IPS DF 4.7 (cell line): ENCODE results near the gene FAM187B.
"Not testable (repeated sequence)": the region's sequence is repeated elsewhere in the genome, so short reads cannot be mapped to it uniquely, and the experiment has no call there.

Experiments
- DNase-seq: peaks from one replicate; pipeline ENCODE4 v3.0.0-alpha.2; 2013; ENCODE audit warnings: low spot score; ENCODE audit errors: extremely low read depth

FAM187B gene

DNA sequence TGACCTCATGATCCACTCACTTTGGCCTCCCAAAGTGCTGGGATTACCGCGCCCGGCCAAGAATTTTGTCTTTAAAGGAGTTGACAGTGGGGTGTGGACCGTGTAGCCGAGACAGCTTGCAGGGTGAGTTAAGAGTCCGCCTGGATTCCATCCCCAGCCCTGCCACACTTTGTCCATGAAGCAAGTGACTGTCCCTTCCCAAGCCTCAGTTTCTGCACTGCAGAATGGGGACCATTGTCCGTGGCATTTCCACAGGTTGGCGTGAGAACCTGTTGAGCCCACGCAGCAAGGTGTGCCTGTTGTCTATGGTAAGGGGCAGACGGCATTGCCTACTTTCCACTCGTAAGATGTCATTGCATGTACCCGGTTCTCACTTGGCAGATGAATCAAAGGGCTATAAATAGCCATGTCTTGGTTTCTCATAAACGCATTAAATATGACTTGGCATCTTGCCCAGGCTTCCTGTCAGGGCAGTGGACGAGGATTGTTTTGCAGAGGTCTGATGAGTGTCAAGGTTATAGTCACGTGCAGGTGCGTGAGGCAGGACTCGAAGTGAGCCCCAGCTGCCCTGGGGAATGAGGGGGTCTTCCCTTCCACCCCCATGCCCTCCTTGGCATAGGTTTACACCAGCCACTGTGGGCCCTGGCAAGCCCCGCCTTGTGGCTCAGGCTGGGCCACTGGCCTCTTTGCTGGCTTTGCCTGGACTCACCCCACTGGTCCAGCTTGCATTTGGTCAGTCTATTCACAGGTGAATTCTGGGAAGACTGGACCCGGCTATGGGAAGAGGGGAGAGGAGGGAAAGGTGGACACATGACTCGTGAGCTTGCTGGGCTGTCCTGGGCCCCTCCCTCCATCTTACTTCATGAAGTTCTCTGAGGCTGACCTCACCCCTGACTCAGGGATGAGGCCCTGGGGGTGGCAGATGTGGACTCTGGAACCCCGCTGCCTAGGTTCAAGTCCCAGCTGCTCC, 14.6 kb downstream of the FAM187B start:
- no peak for DNase-seq

DNA sequence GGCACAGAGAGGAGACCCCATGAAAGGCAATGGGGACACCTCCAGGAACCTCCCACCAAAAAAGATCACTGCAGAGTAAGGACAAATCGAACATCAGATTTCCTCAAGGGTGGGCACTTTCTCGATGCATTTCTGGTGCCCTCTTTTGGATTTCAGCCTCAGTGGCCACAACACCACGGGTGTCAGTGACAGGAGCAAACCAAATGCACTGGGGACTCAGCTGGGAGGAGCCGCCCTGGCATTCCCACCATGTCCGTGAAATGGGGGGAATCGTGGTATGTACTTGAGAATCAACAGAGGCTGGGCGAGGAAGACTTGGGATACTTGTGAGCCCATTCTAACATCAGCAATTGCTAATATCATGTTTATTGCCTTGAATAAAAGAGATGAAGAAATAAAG, 16.3 kb downstream of the FAM187B start:
- DNase-seq: no peak

DNA sequence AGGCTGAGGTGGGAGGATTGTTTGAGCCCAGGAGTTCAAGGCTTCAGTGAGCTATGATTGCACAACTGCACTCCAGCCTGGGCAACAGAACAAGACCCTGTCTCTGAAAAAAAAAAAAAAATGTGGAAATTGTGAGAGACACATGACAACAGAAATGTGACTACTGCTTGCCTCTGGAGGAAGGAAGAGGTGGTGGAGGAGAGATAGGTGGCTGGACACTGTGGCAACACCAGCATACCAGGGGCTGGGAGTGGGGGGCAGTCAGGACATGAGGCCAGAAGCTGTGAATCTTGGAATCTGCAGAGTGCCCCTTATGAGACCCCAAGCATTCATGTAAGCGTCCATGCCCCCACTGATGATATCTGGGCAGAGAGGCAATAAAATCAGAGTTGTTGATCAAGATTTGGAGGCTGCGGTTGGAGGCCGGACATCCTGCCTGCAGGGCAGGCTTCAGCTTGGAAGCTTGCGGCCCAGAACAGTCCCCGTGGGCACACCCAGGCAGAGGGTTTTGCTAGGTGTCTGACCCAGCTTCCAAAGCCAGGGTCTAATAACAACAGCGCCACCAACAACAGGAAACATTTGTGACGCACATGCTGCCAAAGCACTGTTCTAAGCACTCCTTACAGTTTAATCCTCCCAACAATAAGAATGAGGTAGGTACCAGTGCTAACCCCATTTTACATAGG, 16.9 kb downstream of the FAM187B start:
- DNase-seq: no peak

DNA sequence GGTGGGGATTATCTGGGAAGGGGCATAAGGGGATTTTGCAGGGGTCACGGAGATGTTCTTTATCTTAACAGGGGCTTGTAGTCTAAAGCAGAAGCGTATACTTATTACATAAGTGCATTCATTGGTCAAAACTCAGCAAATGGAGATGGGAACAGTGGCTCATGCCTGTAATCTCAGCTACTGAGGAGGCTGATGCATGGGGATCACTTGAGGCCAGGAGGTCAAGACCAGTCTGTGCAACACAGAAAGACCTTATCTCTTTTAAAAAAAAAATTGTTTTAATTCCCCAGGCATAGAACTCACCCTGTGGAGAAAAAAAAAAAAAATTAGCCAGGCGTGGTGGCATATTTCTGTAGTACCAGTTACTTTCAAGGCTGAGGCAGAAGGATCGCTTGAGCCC, 18.9 kb downstream of the FAM187B start:
- no peak for DNase-seq

GRCh38 chr19:35208121-35208520, 20.4 kb downstream of the FAM187B start:
- DNase-seq: no peak

- DNase-seq: no peak
Measured at GRCh38 chr19:35207391-35207871, 21.1 kb downstream of the FAM187B start.

GRCh38 chr19:35206855-35207254, 21.7 kb downstream of the FAM187B start:
- no peak for DNase-seq

- no peak for DNase-seq
Measured at GRCh38 chr19:35206379-35206778, 22.2 kb downstream of the FAM187B start.

DNA sequence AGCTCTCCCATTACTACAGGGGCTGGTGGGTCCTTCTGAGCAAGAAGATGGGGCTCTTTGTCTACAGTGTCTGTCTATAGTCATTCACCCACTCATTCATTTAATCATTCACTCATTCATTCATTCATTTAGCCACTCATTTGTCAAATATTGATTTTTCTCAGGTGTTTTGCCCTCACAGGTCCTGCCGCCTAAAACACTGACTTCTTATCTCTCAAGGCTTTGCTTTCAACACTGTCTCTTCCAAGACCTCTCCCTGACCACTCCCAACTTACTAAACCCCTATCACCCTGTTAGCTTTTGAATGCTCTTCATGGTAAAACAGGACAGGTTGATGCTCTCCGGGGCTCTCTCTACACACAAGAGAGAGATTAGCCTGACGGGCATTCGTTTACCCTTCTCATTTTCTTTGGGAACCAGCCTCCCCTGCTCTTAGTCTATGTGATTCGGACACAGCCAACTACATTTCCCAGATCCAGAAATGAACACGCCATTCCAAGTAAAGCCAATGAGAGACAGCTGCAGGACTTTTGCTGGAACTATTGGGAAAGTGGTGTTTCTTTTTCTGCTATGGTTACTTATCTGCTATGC, 22.7 kb downstream of the FAM187B start:
- DNase-seq: no peak

DNA sequence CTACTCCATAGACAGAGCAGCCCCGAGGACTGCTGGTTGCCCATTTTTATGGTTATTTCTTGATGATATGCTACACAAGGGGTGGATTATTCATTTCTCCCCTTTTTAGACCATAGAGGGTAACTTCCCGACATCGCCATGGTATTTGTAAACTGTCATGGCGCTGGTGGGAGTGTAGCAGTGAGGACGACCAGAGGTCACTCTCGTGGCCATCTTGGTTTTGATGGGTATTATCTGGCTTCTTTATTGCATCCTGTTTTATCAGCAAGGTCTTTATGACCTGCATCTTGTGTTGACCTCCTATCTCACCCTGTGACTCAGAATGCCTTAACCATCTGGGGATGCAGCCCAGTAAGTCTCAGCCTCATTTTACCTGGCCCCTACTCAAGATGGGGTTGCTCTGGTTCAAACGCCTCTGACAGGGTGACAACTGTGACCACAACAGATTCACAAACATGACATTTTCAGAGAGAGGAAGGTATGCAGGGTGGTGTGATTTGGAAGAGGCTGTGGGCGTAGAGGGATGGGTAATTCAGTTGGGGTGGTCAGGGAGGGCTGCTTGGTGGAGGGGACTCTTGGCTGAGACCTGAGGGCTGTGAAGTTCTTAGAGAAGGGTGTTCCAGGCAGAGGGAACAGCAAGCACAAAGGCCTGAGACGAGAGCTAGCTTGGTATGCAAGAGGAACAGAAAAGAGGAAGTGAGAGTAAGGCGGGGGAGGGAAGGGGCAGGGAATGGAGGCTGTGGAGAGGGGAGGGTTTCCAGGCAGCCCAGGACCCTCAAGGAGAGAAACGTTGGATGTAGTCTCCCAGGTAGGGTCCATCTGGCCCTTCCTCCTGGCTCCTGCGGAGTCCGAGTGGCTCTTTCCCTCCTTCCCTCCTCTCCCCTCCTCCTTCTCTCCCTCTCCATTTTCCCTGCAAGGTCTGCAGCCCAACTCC, 23.5 kb downstream of the FAM187B start:
- no peak for DNase-seq

DNA sequence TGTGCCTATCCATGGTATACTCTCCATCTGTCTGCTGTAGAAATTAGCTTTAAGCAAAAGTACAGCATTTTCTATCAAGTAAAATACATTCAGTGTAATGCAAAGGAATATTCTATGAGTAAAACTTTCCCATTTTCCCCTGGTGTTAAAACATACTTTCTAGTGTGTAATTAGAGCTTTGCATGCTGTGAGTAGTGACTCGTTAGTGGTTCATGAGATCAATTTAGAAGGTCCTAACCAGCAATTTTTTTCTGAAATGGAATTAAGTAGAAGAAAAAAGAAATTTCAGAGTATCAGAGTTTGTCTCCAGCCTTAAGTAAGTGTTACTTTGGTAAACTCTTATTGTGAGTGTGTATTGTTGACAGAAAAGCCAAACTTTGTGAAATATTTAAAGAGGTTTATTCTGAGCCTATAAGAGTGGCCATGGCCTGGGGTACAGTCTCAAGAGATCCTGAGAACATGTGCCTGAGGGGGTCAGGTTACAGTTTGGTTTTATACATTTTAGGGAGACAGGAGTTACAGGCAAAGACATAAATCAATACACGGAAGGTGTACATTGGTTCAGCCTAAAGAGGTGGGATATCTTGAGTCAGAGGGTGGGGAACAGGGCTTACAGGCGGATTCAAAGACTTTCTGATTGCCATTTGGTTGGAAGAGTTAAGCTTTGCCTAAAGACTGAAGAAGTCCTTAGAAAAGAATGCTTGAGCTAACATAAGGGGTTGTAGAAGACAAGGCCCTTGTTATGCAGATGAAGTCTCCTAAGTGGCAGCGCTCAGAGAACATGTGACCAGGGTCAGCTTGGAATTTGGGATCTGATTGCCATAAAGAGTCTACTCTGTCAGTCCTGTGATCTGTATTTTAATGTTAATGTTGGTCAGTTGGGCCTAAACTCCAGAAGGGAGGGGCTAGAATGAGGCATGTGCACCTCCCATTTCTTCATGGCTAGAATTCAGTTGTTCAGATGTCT, 25.5 kb downstream of the FAM187B start:
- DNase-seq: peak; percentile 94

GRCh38 chr19:35199481-35199880, 29.1 kb downstream of the FAM187B start:
- DNase-seq: no peak

- DNase-seq: not testable (repeated sequence)
Measured at GRCh38 chr19:35196861-35197260, 31.7 kb downstream of the FAM187B start.

- DNase-seq: no peak
Measured at GRCh38 chr19:35195830-35196229, 32.7 kb downstream of the FAM187B start.

DNA sequence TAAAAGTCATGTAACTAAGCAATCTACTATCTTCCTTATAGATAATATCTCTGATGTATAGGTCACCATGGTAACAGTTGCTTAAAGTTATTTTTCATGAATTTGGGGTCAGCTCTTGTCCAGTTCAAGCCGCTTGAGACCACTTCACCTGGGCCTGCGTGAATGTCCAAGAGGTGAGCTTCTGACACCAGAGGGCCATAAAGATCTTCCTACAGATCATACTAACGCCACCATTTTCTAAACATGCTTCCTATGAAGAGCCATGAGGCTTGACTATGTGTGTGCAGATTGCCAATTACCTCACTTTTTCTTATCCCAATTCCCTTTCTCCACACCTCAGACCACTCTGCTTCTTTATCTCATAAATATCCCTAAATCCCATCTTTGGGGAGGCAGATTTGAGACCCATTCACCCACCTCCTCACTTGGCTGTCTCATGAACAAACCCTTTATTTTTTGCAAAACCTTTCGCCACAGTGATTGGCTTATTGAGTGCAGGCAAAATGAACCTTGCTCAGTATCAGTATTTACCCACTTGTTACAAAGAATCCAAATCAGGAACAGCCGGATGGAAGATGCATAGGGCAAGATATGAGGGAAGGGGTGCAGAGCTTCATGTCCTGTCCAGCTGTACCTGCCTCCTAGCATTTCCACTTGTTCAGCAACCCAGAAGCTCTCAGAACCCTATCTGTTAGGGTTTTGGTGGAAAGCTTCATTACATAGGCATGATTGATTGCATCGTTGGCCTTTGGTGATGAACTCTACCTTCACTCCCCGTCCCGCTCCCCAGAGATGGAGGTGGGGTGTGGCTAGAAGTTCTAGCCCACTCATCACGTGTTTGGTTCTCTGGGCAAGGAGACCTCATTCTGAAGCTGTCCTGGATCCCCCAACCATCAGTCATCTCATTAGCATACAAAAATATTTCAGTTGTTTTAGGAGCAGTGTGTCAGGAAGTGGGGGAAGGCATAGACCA, 34.2 kb downstream of the FAM187B start:
- DNase-seq: no peak

- DNase-seq: no peak
Measured at GRCh38 chr19:35184884-35185283, 43.7 kb downstream of the FAM187B start.

DNA sequence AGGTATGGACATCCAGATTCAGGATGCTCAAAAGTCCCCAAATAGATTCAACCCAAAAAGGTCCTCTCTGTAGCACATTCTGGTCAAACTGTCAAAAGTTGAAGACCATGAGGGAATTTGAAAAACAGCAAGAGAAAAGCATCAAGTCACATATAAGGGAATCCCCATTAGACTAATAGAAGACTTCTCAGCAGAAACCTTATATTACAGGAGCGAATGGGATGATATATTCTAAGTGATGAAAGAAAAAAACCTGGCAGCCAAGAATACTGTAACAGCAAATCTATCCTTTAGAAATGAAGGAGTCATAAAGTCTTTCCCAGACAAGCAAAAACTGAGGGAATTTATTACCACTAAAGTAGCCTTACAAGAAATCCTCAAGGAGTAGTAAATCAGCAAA, 44.3 kb downstream of the FAM187B start:
- DNase-seq: no peak

DNA sequence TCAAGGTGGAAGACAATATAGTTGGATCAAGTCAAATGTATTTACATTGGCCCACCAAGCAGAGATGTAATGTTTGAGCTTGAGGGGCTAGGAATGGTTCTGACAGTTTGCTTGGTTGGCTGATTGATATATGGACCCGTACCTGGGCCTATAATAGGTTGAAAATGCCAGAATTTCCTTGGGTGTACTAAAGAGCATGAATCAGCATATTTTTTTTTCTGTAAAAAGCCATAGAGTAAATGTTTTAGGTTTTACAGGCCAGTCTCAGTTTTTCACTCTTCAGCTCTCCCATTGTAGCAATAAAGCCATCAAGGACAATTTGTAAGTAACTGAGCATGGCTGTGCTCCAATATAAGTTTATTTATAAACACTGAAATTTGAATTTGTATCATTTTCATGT, 47.2 kb downstream of the FAM187B start:
- no peak for DNase-seq

DNA sequence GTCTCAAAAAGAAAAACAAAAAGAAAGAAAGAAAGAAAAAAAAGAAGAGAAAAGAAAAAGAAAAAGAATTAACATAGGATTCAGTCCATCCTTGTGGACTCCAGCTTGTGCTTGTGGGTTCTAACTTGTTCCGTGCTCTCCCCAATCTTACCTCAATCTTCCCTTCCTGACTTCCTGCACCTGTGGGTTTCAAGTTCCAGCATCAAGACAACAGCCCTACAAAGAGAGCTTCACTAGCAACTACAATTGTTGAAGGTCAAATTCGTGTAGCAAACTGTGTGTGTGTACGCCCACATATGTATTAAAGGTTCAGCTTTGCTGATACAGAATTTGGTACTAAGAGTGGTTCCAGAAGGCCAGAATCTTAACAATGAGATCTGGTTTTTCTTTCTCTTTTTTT, 48.7 kb downstream of the FAM187B start:
- no peak for DNase-seq
